ENCODE measurements around the gene SLC46A2.
A peak's percentile ranks its signal among the peaks of the same experiment; 100 is the strongest.

SLC46A2 gene

GRCh38 chr9:112842555-112842954 lies 48.1 kb downstream of the SLC46A2 start:
- in situ Hi-C loops (cut with MboI; ENCODE audit: low pct_unique_long_range_greater_than_20kb, low sequenced_read_pairs): loop anchor here (10.0 kb wide), 1 partner anchor 52 kb away; the partner anchor contains the start of gene SLC46A2

GRCh38 chr9:112841261-112841660 lies 49.4 kb downstream of the SLC46A2 start:
- DNase-seq: peak; percentile 25
- in situ Hi-C loops (cut with MboI; ENCODE audit: low pct_unique_long_range_greater_than_20kb, low sequenced_read_pairs): loop anchor here (10.0 kb wide), 1 partner anchor 54 kb away; the partner anchor contains the start of gene SLC46A2

More at GRCh38 chr9:112842555-112842954, 48.1 kb downstream of the SLC46A2 start:
- no peak for DNase-seq

GRCh38 chr9:112839331-112839730 lies 51.3 kb downstream of the SLC46A2 start:
- in situ Hi-C loops (cut with MboI; ENCODE audit: low pct_unique_long_range_greater_than_20kb, low sequenced_read_pairs): no loop called here

GRCh38 chr9:112838342-112838741 lies 52.3 kb downstream of the SLC46A2 start:
- in situ Hi-C loops (cut with MboI; ENCODE audit: low pct_unique_long_range_greater_than_20kb, low sequenced_read_pairs): no loop called here
- no peak for DNase-seq

More at GRCh38 chr9:112839331-112839730, 51.3 kb downstream of the SLC46A2 start:
- DNase-seq: no peak

DNA sequence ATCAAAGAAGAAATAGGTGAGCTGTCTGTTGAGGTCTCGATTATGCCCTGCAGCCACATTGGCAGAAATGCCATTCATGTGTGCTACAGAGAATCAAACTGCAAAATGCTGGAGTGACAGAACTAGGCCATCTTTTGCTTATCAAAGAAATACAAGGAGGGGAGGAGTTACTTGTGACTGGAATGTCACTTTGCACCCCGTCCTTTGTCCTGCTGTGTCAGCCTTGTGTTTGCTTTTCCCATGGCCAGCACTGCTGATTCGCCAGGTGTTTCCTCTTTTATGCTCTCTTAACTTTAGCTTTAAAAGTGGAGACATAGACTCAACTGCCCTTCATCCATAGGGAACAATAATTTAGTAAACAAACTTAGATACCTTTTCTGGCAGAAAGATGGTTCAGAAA lies 54.3 kb downstream of the SLC46A2 start:
- in situ Hi-C loops (cut with MboI; ENCODE audit: low pct_unique_long_range_greater_than_20kb, low sequenced_read_pairs): no loop called here
- peak; percentile 25 for DNase-seq

DNA sequence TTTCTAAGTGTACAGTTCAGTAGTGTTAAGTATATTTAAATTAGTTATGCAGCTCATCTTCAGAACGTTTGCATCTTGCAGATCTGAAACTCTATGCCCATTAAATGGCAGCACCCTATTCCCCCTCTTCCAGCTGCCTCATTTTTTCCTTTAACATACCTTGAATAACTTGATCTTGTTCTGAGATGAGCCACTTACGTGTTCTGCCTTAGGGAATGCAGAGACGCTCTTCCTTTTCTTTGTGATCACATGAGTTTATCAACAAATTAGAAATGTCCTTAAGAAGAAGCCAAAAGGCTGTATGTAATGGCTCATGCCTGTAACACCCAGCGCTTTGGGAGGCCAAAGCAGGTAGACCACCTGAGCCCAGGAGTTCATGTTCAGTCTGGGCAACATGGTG lies 57.6 kb downstream of the SLC46A2 start:
- in situ Hi-C loops (cut with MboI; ENCODE audit: low pct_unique_long_range_greater_than_20kb, low sequenced_read_pairs): no loop called here

DNA sequence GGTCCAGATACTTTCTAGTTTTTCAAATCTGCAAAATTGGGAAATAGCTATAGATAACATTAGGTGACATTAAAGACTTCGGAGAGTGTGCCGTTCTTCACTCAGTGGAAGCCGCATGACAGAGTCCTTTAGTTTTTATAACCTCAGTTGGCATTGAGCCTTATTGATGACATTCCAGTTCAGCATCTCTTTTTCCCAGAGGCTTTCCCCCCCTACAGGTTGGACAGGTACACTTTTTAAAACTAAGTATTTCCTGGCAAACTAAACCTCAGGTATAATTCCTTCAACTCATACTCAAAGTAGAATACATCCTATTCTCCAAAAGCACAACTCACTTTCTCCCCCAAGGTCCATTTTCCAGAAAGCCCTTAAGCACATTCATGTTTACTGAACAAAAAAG lies 58.7 kb downstream of the SLC46A2 start:
- DNase-seq: no peak
- in situ Hi-C loops (cut with MboI; ENCODE audit: low pct_unique_long_range_greater_than_20kb, low sequenced_read_pairs): no loop called here

More for the DNA sequence above, 57.6 kb downstream of the SLC46A2 start:
- no peak for DNase-seq

GRCh38 chr9:112831281-112831851 lies 59.3 kb downstream of the SLC46A2 start:
- peak; percentile 32 for DNase-seq
- in situ Hi-C loops (cut with MboI; ENCODE audit: low pct_unique_long_range_greater_than_20kb, low sequenced_read_pairs): no loop called here

Measured in KBM-7 (cell line).